SK-N-SH treated with all-trans-retinoic acid at 6 μM for 48 hours (cell line): Measurements from ENCODE around the gene ANO8.

Experiments
- ATAC-seq: fragments of 200-7000 bp; cut with Tn5 transposase; 3 replicates; pipeline ENCODE4 v1.9.1; 2020; ENCODE audit warnings: mild to moderate bottlenecking, moderate library complexity
- ARNTL ChIP-seq: fragments of 450-650 bp; formaldehyde crosslinking; IDR thresholded peaks from 2 replicates; pipeline ENCODE4 v1.5.0; 2020; ENCODE audit warnings: low read depth, mild to moderate bottlenecking, moderate library complexity, borderline replicate concordance
- BACH2 ChIP-seq: fragments of 250-450 bp; sonication (Bioruptor Pico); IDR thresholded peaks from 2 replicates; pipeline ENCODE4 v1.9.0; 2021; ENCODE audit warnings: mild to moderate bottlenecking, borderline replicate concordance
- CREB5 ChIP-seq: fragments of 250-450 bp; sonication (Bioruptor Pico); IDR thresholded peaks from 2 replicates; pipeline ENCODE4 v1.5.1; 2020; ENCODE audit warnings: low read depth, mild to moderate bottlenecking, moderate library complexity
- CSDC2 ChIP-seq: fragments of 250-450 bp; sonication (Bioruptor Pico); IDR thresholded peaks from 2 replicates; pipeline ENCODE4 v1.5.0; 2020; ENCODE audit warnings: mild to moderate bottlenecking, moderate library complexity
- CSRNP3 ChIP-seq: fragments of 250-450 bp; sonication (Bioruptor Pico); IDR thresholded peaks from 2 replicates; pipeline ENCODE4 v1.5.1; 2021; ENCODE audit warnings: mild to moderate bottlenecking, moderate library complexity
- GLIS3 ChIP-seq: fragments of 250-450 bp; sonication (Bioruptor Pico); IDR thresholded peaks from 2 replicates; pipeline ENCODE4 v1.5.0; 2020; ENCODE audit warnings: mild to moderate bottlenecking, moderate library complexity
- ISL1 ChIP-seq: fragments of 250-450 bp; sonication (Bioruptor Pico); IDR thresholded peaks from 2 replicates; pipeline ENCODE4 v2.1.2; 2022; ENCODE audit warnings: mild to moderate bottlenecking, moderate library complexity
- PATZ1 ChIP-seq: fragments of 250-450 bp; sonication (Bioruptor Pico); IDR thresholded peaks from 2 replicates; pipeline ENCODE4 v1.8.0; 2020; ENCODE audit warnings: mild to moderate bottlenecking, moderate library complexity, borderline replicate concordance
- PPARA ChIP-seq: fragments of 250-450 bp; sonication (Bioruptor Pico); IDR thresholded peaks from 2 replicates; pipeline ENCODE4 v1.5.0; 2020; ENCODE audit warnings: mild to moderate bottlenecking, borderline replicate concordance
- SNAI2 ChIP-seq: fragments of 250-450 bp; sonication (Bioruptor Pico); IDR thresholded peaks from 2 replicates; pipeline ENCODE4 v1.5.0; 2020; ENCODE audit warnings: mild to moderate bottlenecking, moderate library complexity
- TCF4 ChIP-seq: fragments of 250-450 bp; sonication (Bioruptor Pico); IDR thresholded peaks from 2 replicates; pipeline ENCODE4 v1.8.0; 2021; ENCODE audit warnings: mild to moderate bottlenecking, moderate library complexity, borderline replicate concordance
- TOX ChIP-seq: fragments of 250-450 bp; sonication (Bioruptor Pico); IDR thresholded peaks from 2 replicates; pipeline ENCODE4 v1.8.0; 2021; ENCODE audit warnings: mild to moderate bottlenecking, moderate library complexity, borderline replicate concordance
- TSHZ2 ChIP-seq: fragments of 250-450 bp; sonication (Bioruptor Pico); IDR thresholded peaks from 2 replicates; pipeline ENCODE4 v1.5.0; 2020; ENCODE audit warnings: mild to moderate bottlenecking, moderate library complexity
- ZC3H10 ChIP-seq: fragments of 250-450 bp; sonication (Bioruptor Pico); IDR thresholded peaks from 2 replicates; pipeline ENCODE4 v1.5.1; 2021; ENCODE audit warnings: mild to moderate bottlenecking, moderate library complexity
- ZFP3 ChIP-seq: fragments of 250-450 bp; sonication (Bioruptor Pico); IDR thresholded peaks from 2 replicates; pipeline ENCODE4 v1.5.0; 2020; ENCODE audit warnings: mild to moderate bottlenecking, moderate library complexity
- ZFP30 ChIP-seq: fragments of 450-650 bp; formaldehyde crosslinking; IDR thresholded peaks from 2 replicates; pipeline ENCODE4 v1.5.0; 2022; ENCODE audit warnings: mild to moderate bottlenecking, moderate library complexity
- ZNF70 ChIP-seq: fragments of 450-650 bp; formaldehyde crosslinking; IDR thresholded peaks from 2 replicates; pipeline ENCODE4 v1.5.0; 2020; ENCODE audit warnings: mild to moderate bottlenecking, moderate library complexity

ANO8 gene

GRCh38 chr19:17359905-17360800, 25.5 kb upstream of the ANO8 start:
- TF ChIP-seq ZNF70 (CRISPR knock-in tag) = no peak
- TF ChIP-seq ZFP30 (CRISPR knock-in tag) = no peak
- TF ChIP-seq BACH2 (CRISPR knock-in tag) = no peak
- TF ChIP-seq PPARA (CRISPR knock-in tag) = no peak
- no peak for TF ChIP-seq TOX (CRISPR knock-in tag)
- no peak for TF ChIP-seq PATZ1 (CRISPR knock-in tag)
- no peak for TF ChIP-seq CREB5
- no peak for TF ChIP-seq TSHZ2 (CRISPR knock-in tag)
- no peak for TF ChIP-seq TCF4 (CRISPR knock-in tag)
- no peak for TF ChIP-seq ARNTL
- TF ChIP-seq GLIS3 (CRISPR knock-in tag) = no peak
- no peak for TF ChIP-seq ISL1 (CRISPR knock-in tag)
- no peak for TF ChIP-seq ZC3H10
- TF ChIP-seq SNAI2 = no peak
- ATAC-seq = no peak

GRCh38 chr19:17358395-17358794, 23.7 kb upstream of the ANO8 start:
- no peak for TF ChIP-seq GLIS3 (CRISPR knock-in tag)
- TF ChIP-seq CSRNP3 = no peak
- no peak for TF ChIP-seq PATZ1 (CRISPR knock-in tag)
- TF ChIP-seq TOX (CRISPR knock-in tag) = no peak
- TF ChIP-seq BACH2 (CRISPR knock-in tag) = no peak

GRCh38 chr19:17357724-17358123, 23.1 kb upstream of the ANO8 start:
- TF ChIP-seq CSDC2 (CRISPR knock-in tag) (no peak), ZFP3 (CRISPR knock-in tag) (no peak), CREB5 (no peak), BACH2 (CRISPR knock-in tag) (no peak)
- TF ChIP-seq, all 23 proteins: peak for 0
- no peak for ATAC-seq

More at GRCh38 chr19:17358395-17358794, 23.7 kb upstream of the ANO8 start:
- ATAC-seq = no peak
